ENCODE results near the gene AQP2.

DNA sequence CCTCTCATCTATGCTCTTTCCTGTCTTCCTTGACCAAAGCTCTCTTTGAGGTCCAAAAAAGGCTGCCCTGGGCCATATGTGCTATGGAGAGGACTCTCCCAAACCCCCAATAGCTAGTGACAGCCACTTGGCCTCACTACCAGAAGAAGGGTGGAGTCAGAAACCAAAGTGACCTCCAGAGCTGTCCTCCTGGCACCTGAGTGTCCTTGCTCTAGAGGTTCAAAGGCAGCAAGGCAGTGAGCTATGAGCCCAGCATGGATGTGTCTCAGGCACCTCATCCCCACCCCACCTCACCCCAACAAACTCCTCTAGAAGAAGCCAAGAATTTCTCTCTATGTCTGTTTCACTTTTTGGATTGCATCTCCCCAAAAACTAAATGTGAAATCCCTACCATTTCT lies 7.0 kb downstream of the AQP2 start:
- TF ChIP-seq, protein P1, sequence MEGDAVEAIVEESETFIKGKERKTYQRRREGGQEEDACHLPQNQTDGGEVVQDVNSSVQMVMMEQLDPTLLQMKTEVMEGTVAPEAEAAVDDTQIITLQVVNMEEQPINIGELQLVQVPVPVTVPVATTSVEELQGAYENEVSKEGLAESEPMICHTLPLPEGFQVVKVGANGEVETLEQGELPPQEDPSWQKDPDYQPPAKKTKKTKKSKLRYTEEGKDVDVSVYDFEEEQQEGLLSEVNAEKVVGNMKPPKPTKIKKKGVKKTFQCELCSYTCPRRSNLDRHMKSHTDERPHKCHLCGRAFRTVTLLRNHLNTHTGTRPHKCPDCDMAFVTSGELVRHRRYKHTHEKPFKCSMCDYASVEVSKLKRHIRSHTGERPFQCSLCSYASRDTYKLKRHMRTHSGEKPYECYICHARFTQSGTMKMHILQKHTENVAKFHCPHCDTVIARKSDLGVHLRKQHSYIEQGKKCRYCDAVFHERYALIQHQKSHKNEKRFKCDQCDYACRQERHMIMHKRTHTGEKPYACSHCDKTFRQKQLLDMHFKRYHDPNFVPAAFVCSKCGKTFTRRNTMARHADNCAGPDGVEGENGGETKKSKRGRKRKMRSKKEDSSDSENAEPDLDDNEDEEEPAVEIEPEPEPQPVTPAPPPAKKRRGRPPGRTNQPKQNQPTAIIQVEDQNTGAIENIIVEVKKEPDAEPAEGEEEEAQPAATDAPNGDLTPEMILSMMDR (IDR thresholded peaks at IDR 0.05): no peak
- TF ChIP-seq EZH2phosphoT487 (IDR thresholded peaks at IDR 0.05): no peak
- TF ChIP-seq EZH2 (IDR thresholded peaks at IDR 0.05): no peak
